GM23338 (cell line): ENCODE data around the gene SLC22A5. TPM values are rescaled to one million over a fixed set of nuclear protein-coding genes. Genes with fewer than 3 reads are reported as not detected.

Source experiments
- ATAC-seq: fragments of 200-7000 bp; cut with Tn5 transposase; 3 replicates; pipeline ENCODE4 v1.9.1; 2020
- DNase-seq: peaks from one replicate; pipeline ENCODE4 v3.0.0-alpha.2; 2015; ENCODE audit warnings: low spot score
- H2AFZ ChIP-seq: fragments of 200-600 bp; sonication (generic); 2 replicates; pipeline ENCODE4 v1.8.0; 2016; ENCODE audit warnings: antibody characterized with exemption, mild to moderate bottlenecking, moderate library complexity
- H3F3A ChIP-seq: fragments of 200-600 bp; sonication (generic); replicated peaks from 2 replicates; pipeline ENCODE4 v1.8.0; 2017; ENCODE audit warnings: antibody characterized with exemption, mixed run types, low read depth
- H3K27ac ChIP-seq: fragments of 200-600 bp; sonication (generic); 2 replicates; pipeline ENCODE4 v1.6.1; 2016; ENCODE audit warnings: low read depth
- H3K27me3 ChIP-seq: fragments of 200-600 bp; sonication (generic); 2 replicates; pipeline ENCODE4 v1.8.0; 2016; ENCODE audit warnings: mild to moderate bottlenecking, mixed run types, moderate library complexity; ENCODE audit not compliant: insufficient read depth
- H3K36me3 ChIP-seq: fragments of 200-600 bp; sonication (generic); 2 replicates; pipeline ENCODE4 v1.8.0; 2016; ENCODE audit warnings: mild to moderate bottlenecking; ENCODE audit not compliant: insufficient read depth
- H3K4me1 ChIP-seq: fragments of 200-600 bp; sonication (generic); 2 replicates; pipeline ENCODE4 v1.8.0; 2016; ENCODE audit warnings: mild to moderate bottlenecking, moderate library complexity; ENCODE audit not compliant: insufficient read depth
- H3K4me2 ChIP-seq: fragments of 200-600 bp; sonication (generic); 2 replicates; pipeline ENCODE4 v1.7.1; 2017; ENCODE audit warnings: mixed run types
- H3K4me3 ChIP-seq: fragments of 200-600 bp; sonication (generic); 2 replicates; pipeline ENCODE4 v1.6.1; 2016; ENCODE audit warnings: mixed run types
- H3K79me2 ChIP-seq: fragments of 200-600 bp; sonication (generic); replicated peaks from 2 replicates; pipeline ENCODE4 v1.8.0; 2017; ENCODE audit warnings: mild to moderate bottlenecking; ENCODE audit not compliant: insufficient read depth
- H3K9me2 ChIP-seq: fragments of 200-600 bp; sonication (generic); 2 replicates; pipeline ENCODE4 v1.8.0; 2017; ENCODE audit not compliant: insufficient read depth
- H4K20me1 ChIP-seq: fragments of 200-600 bp; sonication (generic); replicated peaks from 2 replicates; pipeline ENCODE4 v1.8.0; 2017; ENCODE audit warnings: mild to moderate bottlenecking; ENCODE audit not compliant: insufficient read depth
- H3K27ac Mint-ChIP-seq: 2 replicates; pipeline ENCODE4 v1.8.0; 2020; ENCODE audit warnings: inconsistent platforms, mild to moderate bottlenecking, moderate library complexity, mixed read lengths
- H3K27me3 Mint-ChIP-seq: 3 replicates; pipeline ENCODE4 v1.8.0; 2022; ENCODE audit warnings: low read depth, mild to moderate bottlenecking, moderate library complexity, mixed read lengths, inconsistent platforms; ENCODE audit not compliant: insufficient read depth, poor library complexity
- H3K36me3 Mint-ChIP-seq: 3 replicates; pipeline ENCODE4 v1.8.0; 2021; ENCODE audit warnings: low read depth, mild to moderate bottlenecking, inconsistent platforms, moderate library complexity, mixed read lengths
- H3K4me1 Mint-ChIP-seq: 3 replicates; pipeline ENCODE4 v1.8.0; 2020; ENCODE audit warnings: mild to moderate bottlenecking, inconsistent platforms, mixed read lengths
- H3K4me3 Mint-ChIP-seq: 3 replicates; pipeline ENCODE4 v1.8.0; 2021; ENCODE audit warnings: moderate library complexity, mild to moderate bottlenecking, inconsistent platforms, mixed read lengths
- H3K9me3 Mint-ChIP-seq: 3 replicates; pipeline ENCODE4 v1.8.0; 2020; ENCODE audit warnings: moderate library complexity, mild to moderate bottlenecking, inconsistent platforms, mixed read lengths
- CREB1 ChIP-seq: fragments of 250-450 bp; sonication (Bioruptor Pico); IDR thresholded peaks from 2 replicates; pipeline ENCODE4 v1.5.0; 2020; ENCODE audit warnings: low read depth, mild to moderate bottlenecking, moderate library complexity
- EZH2 ChIP-seq: fragments of 200-600 bp; sonication (generic); IDR thresholded peaks from one replicate; pipeline ENCODE4 v1.8.0; 2017; ENCODE audit warnings: antibody characterized with exemption, mild to moderate bottlenecking, low read depth; ENCODE audit not compliant: unreplicated experiment
- JUNB ChIP-seq: IDR thresholded peaks from one replicate; pipeline ENCODE4 v1.6.1; 2016; ENCODE audit warnings: antibody characterized with exemption; ENCODE audit not compliant: unreplicated experiment
- NANOG ChIP-seq: IDR thresholded peaks from 2 replicates; pipeline ENCODE4 v1.6.1; 2016; ENCODE audit warnings: antibody characterized with exemption, borderline replicate concordance
- STAT1 ChIP-seq: IDR thresholded peaks from one replicate; pipeline ENCODE4 v1.6.1; 2016; ENCODE audit warnings: antibody characterized with exemption; ENCODE audit not compliant: unreplicated experiment
- ZNF331 ChIP-seq: fragments of 250-450 bp; sonication (Bioruptor Pico); IDR thresholded peaks from 2 replicates; pipeline ENCODE4 v1.5.0; 2020; ENCODE audit warnings: low read depth, mild to moderate bottlenecking, moderate library complexity
- polyA plus RNA-seq: library from polyadenylated mRNA; unstranded; fragments of >200 nt; fragmentation: Nextera tagmentation; extraction: Ambion mirVana; gene quantifications from 2 replicates; pipeline ENCODE4 v1.2.1, GENCODE V29; 2016
- total RNA-seq: library from RNA; depleted of rRNA; stranded (reverse); fragments of >200 nt; shearing (Covaris generic); gene quantifications from 2 replicates; pipeline ENCODE4 v1.2.3, GENCODE V29; 2014
- TF ChIP-seq, protein P1 (sequence below): fragments of 250-450 bp; sonication (Bioruptor Pico); IDR thresholded peaks from 2 replicates; pipeline ENCODE4 v1.5.0; 2020; ENCODE audit warnings: mild to moderate bottlenecking, moderate library complexity
- TF ChIP-seq, protein P2 (sequence below), 2 experiments: fragments of 200-600 bp in 1 of 2; sonication (generic) in 1 of 2; conservative IDR thresholded peaks; 2 replicates each; pipeline versions ENCODE4 v1.5.1 to v1.6.1; 2016 to 2017; ENCODE audit warnings: antibody characterized with exemption in 2 of 2, low read depth in 2 of 2, mild to moderate bottlenecking in 2 of 2, moderate library complexity in 1 of 2
- TF ChIP-seq, protein P3 (sequence below): IDR thresholded peaks from 2 replicates; pipeline ENCODE4 v1.6.1; 2016; ENCODE audit warnings: antibody characterized with exemption
- TF ChIP-seq, protein P4 (sequence below): IDR thresholded peaks from one replicate; pipeline ENCODE4 v1.6.1; 2018; ENCODE audit warnings: antibody characterized with exemption; ENCODE audit not compliant: unreplicated experiment

The SLC22A5 gene
- total and polyA plus RNA-seq, 2 experiments from 2014 or later: 1.9 to 2.4 TPM

DNA sequence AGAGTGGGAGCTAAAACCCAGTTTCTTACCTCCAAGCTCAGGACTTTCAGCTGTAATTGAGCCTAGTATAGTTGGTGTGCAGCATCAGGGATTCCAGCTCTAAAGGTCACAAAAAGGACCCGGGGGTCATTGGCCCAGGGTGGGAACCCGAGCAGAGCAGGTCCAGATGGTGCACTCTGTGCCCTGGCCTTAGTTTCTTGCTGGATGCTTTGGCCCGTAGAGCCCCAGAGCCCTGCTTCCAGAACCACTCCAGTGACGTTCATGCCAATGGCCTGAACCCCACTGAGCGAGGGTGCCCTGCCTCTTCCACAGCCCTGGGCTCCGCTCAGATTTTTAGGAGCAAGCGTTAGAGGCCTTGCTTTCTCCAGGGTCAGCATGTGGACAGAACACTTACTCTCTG is 8.2 kb downstream of the SLC22A5 start (continued):
- TF ChIP-seq, protein P1, sequence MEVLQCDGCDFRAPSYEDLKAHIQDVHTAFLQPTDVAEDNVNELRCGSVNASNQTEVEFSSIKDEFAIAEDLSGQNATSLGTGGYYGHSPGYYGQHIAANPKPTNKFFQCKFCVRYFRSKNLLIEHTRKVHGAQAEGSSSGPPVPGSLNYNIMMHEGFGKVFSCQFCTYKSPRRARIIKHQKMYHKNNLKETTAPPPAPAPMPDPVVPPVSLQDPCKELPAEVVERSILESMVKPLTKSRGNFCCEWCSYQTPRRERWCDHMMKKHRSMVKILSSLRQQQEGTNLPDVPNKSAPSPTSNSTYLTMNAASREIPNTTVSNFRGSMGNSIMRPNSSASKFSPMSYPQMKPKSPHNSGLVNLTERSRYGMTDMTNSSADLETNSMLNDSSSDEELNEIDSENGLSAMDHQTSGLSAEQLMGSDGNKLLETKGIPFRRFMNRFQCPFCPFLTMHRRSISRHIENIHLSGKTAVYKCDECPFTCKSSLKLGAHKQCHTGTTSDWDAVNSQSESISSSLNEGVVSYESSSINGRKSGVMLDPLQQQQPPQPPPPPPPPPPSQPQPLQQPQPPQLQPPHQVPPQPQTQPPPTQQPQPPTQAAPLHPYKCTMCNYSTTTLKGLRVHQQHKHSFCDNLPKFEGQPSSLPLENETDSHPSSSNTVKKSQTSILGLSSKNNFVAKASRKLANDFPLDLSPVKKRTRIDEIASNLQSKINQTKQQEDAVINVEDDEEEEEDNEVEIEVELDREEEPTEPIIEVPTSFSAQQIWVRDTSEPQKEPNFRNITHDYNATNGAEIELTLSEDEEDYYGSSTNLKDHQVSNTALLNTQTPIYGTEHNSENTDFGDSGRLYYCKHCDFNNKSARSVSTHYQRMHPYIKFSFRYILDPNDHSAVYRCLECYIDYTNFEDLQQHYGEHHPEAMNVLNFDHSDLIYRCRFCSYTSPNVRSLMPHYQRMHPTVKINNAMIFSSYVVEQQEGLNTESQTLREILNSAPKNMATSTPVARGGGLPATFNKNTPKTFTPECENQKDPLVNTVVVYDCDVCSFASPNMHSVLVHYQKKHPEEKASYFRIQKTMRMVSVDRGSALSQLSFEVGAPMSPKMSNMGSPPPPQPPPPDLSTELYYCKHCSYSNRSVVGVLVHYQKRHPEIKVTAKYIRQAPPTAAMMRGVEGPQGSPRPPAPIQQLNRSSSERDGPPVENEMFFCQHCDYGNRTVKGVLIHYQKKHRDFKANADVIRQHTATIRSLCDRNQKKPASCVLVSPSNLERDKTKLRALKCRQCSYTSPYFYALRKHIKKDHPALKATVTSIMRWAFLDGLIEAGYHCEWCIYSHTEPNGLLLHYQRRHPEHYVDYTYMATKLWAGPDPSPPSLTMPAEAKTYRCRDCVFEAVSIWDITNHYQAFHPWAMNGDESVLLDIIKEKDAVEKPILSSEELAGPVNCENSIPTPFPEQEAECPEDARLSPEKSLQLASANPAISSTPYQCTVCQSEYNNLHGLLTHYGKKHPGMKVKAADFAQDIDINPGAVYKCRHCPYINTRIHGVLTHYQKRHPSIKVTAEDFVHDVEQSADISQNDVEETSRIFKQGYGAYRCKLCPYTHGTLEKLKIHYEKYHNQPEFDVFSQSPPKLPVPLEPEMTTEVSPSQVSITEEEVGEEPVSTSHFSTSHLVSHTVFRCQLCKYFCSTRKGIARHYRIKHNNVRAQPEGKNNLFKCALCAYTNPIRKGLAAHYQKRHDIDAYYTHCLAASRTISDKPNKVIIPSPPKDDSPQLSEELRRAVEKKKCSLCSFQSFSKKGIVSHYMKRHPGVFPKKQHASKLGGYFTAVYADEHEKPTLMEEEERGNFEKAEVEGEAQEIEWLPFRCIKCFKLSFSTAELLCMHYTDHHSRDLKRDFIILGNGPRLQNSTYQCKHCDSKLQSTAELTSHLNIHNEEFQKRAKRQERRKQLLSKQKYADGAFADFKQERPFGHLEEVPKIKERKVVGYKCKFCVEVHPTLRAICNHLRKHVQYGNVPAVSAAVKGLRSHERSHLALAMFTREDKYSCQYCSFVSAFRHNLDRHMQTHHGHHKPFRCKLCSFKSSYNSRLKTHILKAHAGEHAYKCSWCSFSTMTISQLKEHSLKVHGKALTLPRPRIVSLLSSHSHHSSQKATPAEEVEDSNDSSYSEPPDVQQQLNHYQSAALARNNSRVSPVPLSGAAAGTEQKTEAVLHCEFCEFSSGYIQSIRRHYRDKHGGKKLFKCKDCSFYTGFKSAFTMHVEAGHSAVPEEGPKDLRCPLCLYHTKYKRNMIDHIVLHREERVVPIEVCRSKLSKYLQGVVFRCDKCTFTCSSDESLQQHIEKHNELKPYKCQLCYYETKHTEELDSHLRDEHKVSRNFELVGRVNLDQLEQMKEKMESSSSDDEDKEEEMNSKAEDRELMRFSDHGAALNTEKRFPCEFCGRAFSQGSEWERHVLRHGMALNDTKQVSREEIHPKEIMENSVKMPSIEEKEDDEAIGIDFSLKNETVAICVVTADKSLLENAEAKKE (CRISPR knock-in tag): no peak

DNA sequence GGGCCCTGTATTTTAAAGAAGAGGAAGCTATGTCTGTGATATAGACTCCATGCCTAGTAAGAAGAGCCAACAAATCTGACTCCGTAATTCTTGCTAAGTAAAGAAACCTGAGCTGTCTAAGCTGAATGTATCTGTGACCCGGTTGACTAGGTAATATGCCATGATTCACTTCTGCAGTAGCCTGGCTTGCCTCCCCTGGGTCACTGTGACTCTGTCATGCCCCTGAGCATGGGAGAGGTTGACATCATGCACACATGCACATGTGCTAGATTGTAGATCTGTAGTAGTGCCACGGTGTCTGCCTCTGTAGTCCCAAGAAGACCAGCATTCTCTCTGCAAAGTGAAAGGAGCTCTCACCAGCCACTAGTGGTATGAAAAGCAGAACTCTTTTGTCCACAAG is 9.1 kb downstream of the SLC22A5 start:
- Mint-ChIP-seq H3K9me3 (no peaks in the 10 kb centered on the region), H3K36me3 (no peaks in the 10 kb centered on the region), H3K27ac (no peak overlapping the region), H3K27me3 (peaks cover 4% of the 10 kb centered on the region), H3K4me1 (no peaks in the 10 kb centered on the region), H3K4me3 (no peak overlapping the region)
- Histone ChIP-seq H3K9me2 (no peaks in the 10 kb centered on the region), H3K27ac (no peak overlapping the region), H3K4me1 (no peaks in the 10 kb centered on the region), H2AFZ (no peak overlapping the region), H3K27me3 (no peaks in the 10 kb centered on the region), H3K4me2 (no peak overlapping the region), H3K36me3 (no peaks in the 10 kb centered on the region), H3F3A (no peaks in the 10 kb centered on the region), H3K4me3 (no peak overlapping the region), H3K79me2 (no peaks in the 10 kb centered on the region), H4K20me1 (no peaks in the 10 kb centered on the region)
- DNase-seq: no peak
- ATAC-seq: no peak
- TF ChIP-seq JUNB: no peak
- no peak for TF ChIP-seq NANOG
- no peak for TF ChIP-seq CREB1 (CRISPR knock-in tag)
- TF ChIP-seq, protein P2, sequence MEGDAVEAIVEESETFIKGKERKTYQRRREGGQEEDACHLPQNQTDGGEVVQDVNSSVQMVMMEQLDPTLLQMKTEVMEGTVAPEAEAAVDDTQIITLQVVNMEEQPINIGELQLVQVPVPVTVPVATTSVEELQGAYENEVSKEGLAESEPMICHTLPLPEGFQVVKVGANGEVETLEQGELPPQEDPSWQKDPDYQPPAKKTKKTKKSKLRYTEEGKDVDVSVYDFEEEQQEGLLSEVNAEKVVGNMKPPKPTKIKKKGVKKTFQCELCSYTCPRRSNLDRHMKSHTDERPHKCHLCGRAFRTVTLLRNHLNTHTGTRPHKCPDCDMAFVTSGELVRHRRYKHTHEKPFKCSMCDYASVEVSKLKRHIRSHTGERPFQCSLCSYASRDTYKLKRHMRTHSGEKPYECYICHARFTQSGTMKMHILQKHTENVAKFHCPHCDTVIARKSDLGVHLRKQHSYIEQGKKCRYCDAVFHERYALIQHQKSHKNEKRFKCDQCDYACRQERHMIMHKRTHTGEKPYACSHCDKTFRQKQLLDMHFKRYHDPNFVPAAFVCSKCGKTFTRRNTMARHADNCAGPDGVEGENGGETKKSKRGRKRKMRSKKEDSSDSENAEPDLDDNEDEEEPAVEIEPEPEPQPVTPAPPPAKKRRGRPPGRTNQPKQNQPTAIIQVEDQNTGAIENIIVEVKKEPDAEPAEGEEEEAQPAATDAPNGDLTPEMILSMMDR (conservative IDR thresholded peaks at IDR 0.05; ENCODE audit: low read depth in 2 of 2): no peak
- no peak for TF ChIP-seq EZH2
- TF ChIP-seq, protein P3, sequence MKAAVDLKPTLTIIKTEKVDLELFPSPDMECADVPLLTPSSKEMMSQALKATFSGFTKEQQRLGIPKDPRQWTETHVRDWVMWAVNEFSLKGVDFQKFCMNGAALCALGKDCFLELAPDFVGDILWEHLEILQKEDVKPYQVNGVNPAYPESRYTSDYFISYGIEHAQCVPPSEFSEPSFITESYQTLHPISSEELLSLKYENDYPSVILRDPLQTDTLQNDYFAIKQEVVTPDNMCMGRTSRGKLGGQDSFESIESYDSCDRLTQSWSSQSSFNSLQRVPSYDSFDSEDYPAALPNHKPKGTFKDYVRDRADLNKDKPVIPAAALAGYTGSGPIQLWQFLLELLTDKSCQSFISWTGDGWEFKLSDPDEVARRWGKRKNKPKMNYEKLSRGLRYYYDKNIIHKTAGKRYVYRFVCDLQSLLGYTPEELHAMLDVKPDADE: no peak
- TF ChIP-seq, protein P4, sequence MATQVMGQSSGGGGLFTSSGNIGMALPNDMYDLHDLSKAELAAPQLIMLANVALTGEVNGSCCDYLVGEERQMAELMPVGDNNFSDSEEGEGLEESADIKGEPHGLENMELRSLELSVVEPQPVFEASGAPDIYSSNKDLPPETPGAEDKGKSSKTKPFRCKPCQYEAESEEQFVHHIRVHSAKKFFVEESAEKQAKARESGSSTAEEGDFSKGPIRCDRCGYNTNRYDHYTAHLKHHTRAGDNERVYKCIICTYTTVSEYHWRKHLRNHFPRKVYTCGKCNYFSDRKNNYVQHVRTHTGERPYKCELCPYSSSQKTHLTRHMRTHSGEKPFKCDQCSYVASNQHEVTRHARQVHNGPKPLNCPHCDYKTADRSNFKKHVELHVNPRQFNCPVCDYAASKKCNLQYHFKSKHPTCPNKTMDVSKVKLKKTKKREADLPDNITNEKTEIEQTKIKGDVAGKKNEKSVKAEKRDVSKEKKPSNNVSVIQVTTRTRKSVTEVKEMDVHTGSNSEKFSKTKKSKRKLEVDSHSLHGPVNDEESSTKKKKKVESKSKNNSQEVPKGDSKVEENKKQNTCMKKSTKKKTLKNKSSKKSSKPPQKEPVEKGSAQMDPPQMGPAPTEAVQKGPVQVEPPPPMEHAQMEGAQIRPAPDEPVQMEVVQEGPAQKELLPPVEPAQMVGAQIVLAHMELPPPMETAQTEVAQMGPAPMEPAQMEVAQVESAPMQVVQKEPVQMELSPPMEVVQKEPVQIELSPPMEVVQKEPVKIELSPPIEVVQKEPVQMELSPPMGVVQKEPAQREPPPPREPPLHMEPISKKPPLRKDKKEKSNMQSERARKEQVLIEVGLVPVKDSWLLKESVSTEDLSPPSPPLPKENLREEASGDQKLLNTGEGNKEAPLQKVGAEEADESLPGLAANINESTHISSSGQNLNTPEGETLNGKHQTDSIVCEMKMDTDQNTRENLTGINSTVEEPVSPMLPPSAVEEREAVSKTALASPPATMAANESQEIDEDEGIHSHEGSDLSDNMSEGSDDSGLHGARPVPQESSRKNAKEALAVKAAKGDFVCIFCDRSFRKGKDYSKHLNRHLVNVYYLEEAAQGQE: no peak
- no peak for TF ChIP-seq STAT1
- TF ChIP-seq ZNF331: no peak
